ENCODE data around the gene MCM6.

DNA sequence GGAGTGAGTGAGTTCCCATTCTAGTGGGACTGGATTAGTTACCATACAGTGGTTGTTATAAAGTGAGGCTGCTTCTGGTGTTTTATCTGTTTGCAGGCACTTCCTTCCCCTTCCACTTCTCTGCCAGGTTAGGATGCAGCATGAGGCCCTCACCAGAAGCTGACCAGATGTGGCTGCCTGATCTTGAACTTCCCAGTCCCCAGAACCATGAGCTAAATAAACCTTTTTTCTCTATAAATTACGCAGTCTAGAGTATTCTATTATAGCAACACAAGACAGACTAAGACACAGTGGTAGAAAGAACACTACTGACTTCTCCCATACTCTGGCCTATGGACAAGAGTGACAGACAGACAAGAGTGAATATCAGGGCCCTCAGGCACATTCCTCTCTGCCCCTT, 53.4 kb downstream of the MCM6 start:
- TF ChIP-seq, protein P1, sequence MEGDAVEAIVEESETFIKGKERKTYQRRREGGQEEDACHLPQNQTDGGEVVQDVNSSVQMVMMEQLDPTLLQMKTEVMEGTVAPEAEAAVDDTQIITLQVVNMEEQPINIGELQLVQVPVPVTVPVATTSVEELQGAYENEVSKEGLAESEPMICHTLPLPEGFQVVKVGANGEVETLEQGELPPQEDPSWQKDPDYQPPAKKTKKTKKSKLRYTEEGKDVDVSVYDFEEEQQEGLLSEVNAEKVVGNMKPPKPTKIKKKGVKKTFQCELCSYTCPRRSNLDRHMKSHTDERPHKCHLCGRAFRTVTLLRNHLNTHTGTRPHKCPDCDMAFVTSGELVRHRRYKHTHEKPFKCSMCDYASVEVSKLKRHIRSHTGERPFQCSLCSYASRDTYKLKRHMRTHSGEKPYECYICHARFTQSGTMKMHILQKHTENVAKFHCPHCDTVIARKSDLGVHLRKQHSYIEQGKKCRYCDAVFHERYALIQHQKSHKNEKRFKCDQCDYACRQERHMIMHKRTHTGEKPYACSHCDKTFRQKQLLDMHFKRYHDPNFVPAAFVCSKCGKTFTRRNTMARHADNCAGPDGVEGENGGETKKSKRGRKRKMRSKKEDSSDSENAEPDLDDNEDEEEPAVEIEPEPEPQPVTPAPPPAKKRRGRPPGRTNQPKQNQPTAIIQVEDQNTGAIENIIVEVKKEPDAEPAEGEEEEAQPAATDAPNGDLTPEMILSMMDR (IDR thresholded peaks at IDR 0.05 in 2 of 3, conservative IDR thresholded peaks at IDR 0.05 in 1 of 3; ENCODE audit: borderline replicate concordance in 1 of 3, insufficient read depth in 1 of 3, low read depth in 2 of 3, low read length in 2 of 3) = no peak
- no peak for TF ChIP-seq POLR2A (IDR thresholded peaks at IDR 0.05; ENCODE audit: borderline replicate concordance, extremely low read depth, insufficient read depth, insufficient read length)
- TF ChIP-seq EZH2 (IDR thresholded peaks at IDR 0.05) = no peak
- TF ChIP-seq CEBPB (IDR thresholded peaks at IDR 0.05; ENCODE audit: low read depth) = no peak
- no peak for TF ChIP-seq YY1 (IDR thresholded peaks at IDR 0.05; ENCODE audit: extremely low read depth, insufficient replicate concordance, low read depth, low read length)
- TF ChIP-seq, protein P2, sequence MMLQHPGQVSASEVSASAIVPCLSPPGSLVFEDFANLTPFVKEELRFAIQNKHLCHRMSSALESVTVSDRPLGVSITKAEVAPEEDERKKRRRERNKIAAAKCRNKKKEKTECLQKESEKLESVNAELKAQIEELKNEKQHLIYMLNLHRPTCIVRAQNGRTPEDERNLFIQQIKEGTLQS (IDR thresholded peaks at IDR 0.05) = no peak
- TF ChIP-seq, protein P3, sequence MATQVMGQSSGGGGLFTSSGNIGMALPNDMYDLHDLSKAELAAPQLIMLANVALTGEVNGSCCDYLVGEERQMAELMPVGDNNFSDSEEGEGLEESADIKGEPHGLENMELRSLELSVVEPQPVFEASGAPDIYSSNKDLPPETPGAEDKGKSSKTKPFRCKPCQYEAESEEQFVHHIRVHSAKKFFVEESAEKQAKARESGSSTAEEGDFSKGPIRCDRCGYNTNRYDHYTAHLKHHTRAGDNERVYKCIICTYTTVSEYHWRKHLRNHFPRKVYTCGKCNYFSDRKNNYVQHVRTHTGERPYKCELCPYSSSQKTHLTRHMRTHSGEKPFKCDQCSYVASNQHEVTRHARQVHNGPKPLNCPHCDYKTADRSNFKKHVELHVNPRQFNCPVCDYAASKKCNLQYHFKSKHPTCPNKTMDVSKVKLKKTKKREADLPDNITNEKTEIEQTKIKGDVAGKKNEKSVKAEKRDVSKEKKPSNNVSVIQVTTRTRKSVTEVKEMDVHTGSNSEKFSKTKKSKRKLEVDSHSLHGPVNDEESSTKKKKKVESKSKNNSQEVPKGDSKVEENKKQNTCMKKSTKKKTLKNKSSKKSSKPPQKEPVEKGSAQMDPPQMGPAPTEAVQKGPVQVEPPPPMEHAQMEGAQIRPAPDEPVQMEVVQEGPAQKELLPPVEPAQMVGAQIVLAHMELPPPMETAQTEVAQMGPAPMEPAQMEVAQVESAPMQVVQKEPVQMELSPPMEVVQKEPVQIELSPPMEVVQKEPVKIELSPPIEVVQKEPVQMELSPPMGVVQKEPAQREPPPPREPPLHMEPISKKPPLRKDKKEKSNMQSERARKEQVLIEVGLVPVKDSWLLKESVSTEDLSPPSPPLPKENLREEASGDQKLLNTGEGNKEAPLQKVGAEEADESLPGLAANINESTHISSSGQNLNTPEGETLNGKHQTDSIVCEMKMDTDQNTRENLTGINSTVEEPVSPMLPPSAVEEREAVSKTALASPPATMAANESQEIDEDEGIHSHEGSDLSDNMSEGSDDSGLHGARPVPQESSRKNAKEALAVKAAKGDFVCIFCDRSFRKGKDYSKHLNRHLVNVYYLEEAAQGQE (IDR thresholded peaks at IDR 0.05; ENCODE audit: low read depth) = no peak
- TF ChIP-seq POLR2AphosphoS5 (IDR thresholded peaks at IDR 0.05; ENCODE audit: low read depth, low read length) = no peak
- no peak for TF ChIP-seq JUND (IDR thresholded peaks at IDR 0.05)
- no peak for TF ChIP-seq EGR1 (IDR thresholded peaks at IDR 0.05; ENCODE audit: low read depth)

Data from HCT116 (cell line).